Right renal cortex interstitium (tissue), 3 donors: Measurements from ENCODE around the gene TRIM45. TPM values are rescaled to one million over a fixed set of nuclear protein-coding genes. Genes with fewer than 3 reads are reported as not detected.

ENCODE experiments used
- DNase-seq, 3 donors: peaks; one replicate each; pipeline ENCODE4 v3.0.0-alpha.2; 2013; ENCODE audit warnings: low read depth in 3 of 3, low spot score in 2 of 3
- polyA plus RNA-seq, 3 donors: library from polyadenylated mRNA; unstranded; fragments of 120-200 nt; gene quantifications; one replicate each; pipeline ENCODE4 v1.2.1, GENCODE V29; 2013; ENCODE audit not compliant: insufficient read length in 3 of 3

Gene TRIM45
- polyA plus RNA-seq, 3 donors: 15.0 to 15.1 (median 15.1) TPM

DNA sequence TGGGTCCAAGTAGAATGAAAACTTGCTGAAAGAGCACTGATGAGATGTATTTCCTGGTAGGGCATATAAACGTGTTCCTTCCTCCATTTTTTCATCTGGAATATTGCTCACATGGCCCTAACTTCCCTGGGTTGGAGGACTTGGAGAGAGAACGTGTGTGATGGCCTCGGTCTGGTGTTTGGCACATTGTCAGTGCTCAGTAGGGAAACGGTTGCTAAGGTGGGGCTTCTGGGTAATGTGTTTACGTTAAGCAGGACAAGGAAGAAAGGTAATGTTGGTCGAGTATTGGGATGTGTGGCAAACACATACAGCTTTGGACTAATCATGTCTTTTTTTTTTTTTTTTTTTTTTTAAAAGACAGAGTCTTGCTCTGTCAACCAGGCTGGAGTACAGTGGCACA, 55.2 kb downstream of the TRIM45 start:
- no peak for DNase-seq

DNA sequence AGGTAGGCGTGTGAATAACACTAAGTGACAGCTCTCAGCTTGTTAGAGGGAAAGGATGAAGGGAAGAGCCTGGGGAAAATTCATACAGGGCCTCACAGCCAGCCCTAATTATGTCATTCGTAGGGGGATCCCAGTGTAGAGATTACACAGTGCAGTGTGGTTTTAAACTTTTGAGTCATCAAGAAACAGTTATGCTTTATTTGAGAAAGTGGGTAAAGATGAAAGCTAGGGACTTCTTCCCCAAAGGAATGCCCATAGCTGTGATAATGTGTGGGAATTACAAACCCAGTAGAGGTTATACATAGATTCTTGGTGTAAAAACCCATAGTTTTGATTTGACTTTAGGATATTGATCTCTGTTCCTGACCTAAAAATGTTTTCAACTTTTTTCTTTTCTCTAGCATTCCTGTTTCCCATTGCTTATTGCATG, 59.5 kb downstream of the TRIM45 start:
- no peak for DNase-seq

Other genes with a start within 250 kb of the TRIM45 start
- 10 to 100 TPM; 52.4 to 59.8 (median 59.2) TPM for gene PTGFRN, start 211.8 kb downstream of the TRIM45 start, polyA plus RNA-seq
- gene CD101, start 120.0 kb downstream of the TRIM45 start, polyA plus RNA-seq: 1 to 10 TPM; 1.5 to 1.8 (median 1.5) TPM
- 10 to 100 TPM; 20.1 to 24.5 (median 24.2) TPM for gene TTF2, start 61.4 kb downstream of the TRIM45 start, polyA plus RNA-seq
- 10 to 100 TPM; 20.5 to 32.3 (median 28.2) TPM for gene VTCN1, start 89.2 kb upstream of the TRIM45 start, polyA plus RNA-seq
- gene MAN1A2, start 245.7 kb upstream of the TRIM45 start, polyA plus RNA-seq: 10 to 100 TPM; 47.2 to 51.4 (median 48.7) TPM